DMS53 treated with DMSO at 0.1 percent for 48 hours (cell line): ENCODE measurements around the gene KRT80.
A peak's percentile ranks its signal among the peaks of the same experiment; 100 is the strongest.

ENCODE experiments used
- DNase-seq: peaks from one replicate; lab custom pipeline; 2025; ENCODE audit not compliant: unreplicated experiment; lab: John Stamatoyannopoulos, UW

The KRT80 gene

DNA sequence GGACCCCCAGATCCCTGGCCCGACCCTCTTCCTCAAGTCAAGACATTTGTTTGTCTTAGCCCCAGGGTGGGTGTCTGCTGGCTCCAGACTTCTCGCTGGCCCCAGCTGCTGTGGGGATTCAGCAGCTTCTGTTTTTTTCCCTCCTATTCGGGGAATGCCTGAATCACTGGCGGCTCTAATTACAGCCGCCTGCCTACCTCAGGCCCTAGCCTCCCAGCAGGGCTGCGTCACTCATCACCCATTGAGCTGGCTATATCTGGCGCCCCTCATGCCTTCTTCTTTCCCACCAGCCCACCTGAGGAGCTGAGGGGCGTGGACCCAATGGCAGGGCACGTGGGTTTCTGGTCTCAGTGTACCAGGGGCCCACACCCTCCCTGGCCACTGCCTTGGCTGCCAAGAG lies 10.1 kb downstream of the KRT80 start:
- DNase-seq = no peak

DNA sequence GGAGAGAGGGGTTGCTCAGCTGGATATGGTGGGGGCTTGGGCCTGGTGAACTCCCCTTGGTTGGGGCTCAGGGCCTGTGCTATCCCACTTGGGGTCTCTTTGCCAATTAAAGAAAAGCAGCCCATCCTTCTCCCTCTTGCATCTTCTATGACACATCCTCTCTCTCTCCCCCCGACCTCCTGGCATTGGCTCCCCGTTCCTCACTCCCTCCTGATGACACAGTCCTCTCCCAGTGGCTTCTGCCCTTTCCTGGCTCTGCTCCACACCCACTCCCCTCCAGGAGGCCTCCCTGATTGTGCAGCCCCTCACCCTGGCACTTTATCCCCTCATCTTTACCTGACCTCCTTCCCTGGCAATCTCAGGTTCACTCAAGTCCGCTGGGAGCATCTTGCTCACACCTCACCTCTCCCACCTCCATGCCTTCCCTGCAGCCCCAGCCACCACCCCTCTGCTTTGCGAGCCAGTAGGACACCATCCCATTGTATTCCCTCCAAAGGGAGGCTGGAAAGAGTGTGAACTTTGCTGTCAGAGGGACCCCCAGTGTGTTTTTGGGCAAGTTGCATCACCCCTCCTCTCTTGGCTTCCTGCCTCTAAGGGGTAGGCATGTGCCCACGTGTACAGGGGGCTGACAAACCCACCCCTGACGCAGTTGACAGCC lies 10.7 kb downstream of the KRT80 start:
- DNase-seq = no peak

- no peak for DNase-seq
These were observed 12.3 kb downstream of the KRT80 start for GRCh38 chr12:52179396-52179973.

DNA sequence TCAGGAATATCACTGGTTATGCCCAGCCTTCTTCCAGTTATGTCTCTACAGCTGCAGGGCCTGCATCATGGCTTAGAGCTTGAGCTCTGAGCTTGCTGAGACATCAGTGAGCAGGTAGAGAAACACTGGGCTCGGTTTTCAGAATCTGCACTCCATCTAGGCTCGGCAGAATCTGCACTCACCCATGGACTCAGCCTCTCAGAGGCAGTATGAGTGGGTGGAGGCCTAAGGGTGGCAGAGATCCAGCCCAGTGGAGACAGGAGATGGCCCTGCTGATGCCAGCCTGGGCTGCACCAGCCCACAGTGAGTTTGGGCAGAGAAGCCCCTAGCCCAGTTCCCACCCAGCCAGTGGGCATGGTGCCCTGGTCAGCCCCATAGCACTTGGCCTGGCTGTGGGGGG lies 12.8 kb downstream of the KRT80 start:
- DNase-seq = no peak

GRCh38 chr12:52178443-52178842 lies 13.4 kb downstream of the KRT80 start:
- DNase-seq = no peak

- DNase-seq = peak; percentile 97
These were observed 16.2 kb downstream of the KRT80 start for GRCh38 chr12:52175371-52176350.

- DNase-seq = no peak
These were observed 18.3 kb downstream of the KRT80 start for GRCh38 chr12:52173526-52173925.

GRCh38 chr12:52172956-52173355 lies 18.9 kb downstream of the KRT80 start:
- no peak for DNase-seq

DNA sequence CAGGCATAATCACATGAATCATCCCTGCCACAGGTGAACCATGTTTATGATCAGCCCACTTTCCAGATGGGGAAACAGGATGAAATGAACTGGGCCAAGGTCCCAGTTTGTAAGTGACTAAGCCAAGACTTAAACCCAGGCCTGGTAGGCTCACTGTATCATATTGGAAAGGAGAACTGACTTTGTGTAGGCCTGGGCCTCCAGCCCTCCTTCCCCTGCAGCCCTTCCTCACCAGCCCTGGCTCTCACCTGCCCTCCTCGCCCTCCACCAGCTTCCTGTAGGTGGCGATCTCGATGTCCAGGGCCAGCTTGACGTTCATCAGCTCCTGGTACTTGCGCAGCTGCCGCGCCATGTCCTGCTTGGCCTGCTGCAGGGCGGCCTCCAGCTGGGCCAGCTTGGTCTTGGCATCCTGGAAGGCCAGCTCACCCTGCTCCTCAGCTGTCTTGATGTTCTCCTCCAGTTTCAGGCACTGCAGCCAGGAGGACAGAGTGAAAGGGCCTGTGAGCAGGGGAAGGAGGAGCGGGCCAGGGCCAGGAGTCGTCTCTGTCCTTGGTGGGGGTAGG lies 19.8 kb downstream of the KRT80 start:
- peak; percentile 55 for DNase-seq

DNA sequence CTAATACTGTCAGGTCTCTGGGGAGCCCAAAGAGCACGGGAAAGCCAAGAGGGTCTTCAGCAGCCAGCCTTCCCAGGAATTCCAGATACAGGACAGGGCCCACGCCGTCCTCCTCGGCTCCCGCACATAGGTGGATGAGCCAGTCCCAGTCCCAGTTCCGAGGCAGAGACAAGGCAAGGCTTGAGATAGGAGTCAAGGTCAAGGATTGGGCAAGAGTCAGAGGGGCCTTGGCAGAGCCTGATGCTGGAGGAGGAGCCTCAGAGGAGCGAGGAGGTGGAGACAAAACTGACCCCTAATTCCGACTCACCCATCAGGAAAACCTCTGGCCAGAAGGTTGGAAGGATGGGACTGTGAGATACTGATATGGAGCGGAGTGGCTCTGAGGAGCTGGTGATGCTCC lies 21.0 kb downstream of the KRT80 start:
- no peak for DNase-seq

- DNase-seq = no peak
These were observed 21.9 kb downstream of the KRT80 start for GRCh38 chr12:52169886-52170285.

DNA sequence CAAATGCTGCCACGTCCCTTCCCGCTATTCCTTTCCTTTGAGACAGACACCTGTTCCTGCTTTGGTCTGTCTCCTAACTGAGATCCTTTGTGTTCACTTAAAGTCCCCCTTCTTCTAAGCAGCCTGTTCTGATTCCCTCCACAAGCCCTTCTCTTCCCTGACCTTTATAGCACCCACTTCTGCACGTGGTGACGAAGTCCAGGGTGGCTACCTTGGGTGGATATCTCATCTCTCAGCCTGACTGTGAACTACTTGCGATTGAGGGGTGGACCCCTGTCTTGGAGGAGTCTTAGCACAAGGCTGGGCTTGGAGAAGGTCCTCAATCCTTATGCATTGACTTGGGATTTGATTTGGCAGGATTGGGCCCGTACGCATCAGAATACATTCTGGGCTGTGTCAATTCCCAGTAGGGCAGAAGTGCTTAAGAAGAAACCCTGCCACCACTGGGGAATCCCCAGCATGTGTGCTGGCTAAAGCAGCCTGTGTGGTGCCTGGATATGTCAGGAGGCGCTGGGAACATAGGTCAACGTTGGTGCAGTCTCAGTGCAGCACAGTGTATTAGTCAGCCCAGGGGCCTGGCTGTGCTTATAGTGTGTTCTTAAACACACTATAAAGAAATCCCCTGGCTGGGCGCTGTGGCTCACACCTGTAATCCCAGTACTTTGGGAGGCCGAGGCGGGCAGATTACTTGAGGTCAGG lies 23.6 kb downstream of the KRT80 start:
- peak; percentile 42 for DNase-seq

DNA sequence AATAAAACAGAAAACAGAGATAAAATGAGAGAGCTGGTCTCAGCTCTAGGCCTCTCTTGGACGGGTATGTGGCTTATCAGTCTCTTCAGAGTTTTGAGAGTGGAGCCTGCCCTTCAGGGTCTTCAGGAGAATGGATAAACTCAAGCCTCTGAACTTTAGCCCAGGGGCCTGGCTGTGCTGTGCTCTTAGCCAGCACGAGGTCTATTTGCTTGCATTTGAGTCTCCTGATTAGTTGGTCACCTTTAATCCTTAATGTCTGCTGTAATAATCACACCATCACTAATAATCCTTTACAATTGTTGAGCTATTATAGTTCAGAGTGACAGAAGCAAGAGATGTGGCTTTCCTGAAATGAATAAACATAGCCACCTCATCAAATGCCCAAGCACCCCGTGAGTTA lies 24.3 kb downstream of the KRT80 start:
- DNase-seq = no peak

- DNase-seq = no peak
These were observed 25.1 kb downstream of the KRT80 start for GRCh38 chr12:52166672-52167071.

GRCh38 chr12:52165096-52165855 lies 26.5 kb downstream of the KRT80 start:
- DNase-seq = no peak

DNA sequence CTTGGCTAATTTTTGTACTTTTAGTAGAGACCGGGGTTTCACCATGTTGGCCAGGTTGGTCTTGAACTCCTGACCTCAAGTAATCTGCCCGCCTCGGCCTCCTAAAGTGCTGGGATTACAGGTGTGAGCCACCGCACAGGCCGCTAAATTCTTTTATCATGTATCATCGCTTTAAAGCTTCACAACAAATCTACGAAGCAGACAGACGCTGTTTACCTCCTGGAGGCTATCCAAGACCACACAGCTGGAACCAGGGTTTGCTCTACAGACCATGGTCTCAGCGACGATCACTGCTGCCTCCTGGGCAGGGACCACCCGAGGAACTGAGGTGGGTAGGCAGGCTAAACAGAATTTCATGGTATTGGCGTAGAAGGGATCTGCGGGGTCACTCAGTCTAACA lies 27.2 kb downstream of the KRT80 start:
- no peak for DNase-seq

- DNase-seq = no peak
These were observed 28.8 kb downstream of the KRT80 start for GRCh38 chr12:52162981-52163380.

- DNase-seq = no peak
These were observed 31.6 kb downstream of the KRT80 start for GRCh38 chr12:52160200-52160599.

GRCh38 chr12:52157566-52158150 lies 34.2 kb downstream of the KRT80 start:
- DNase-seq = no peak
